ENCODE data around the gene CDKN1C.

GRCh38 chr11:2846056-2846455, 39.5 kb downstream of the CDKN1C start:
- no peak for TF ChIP-seq CTCF (IDR thresholded peaks at IDR 0.05; ENCODE audit: poor library complexity, severe bottlenecking)
- no peak for TF ChIP-seq SMC3 (conservative IDR thresholded peaks at IDR 0.05; ENCODE audit: poor library complexity)

Data from neural cell (in vitro differentiated cells).